ENCODE data around the gene MADD. TPM values are rescaled to one million over a fixed set of nuclear protein-coding genes. Genes with fewer than 3 reads are reported as not detected.

Gene MADD
- total RNA-seq, 1 donor from 2014 or later = 20.2 TPM

- DNase-seq (ENCODE audit: low read depth) = no peak
- Histone ChIP-seq H3K36me3 (ENCODE audit: control insufficient read depth, insufficient read depth, low read length) (peaks cover 1% of the 10 kb centered on the region), H3K4me3 (ENCODE audit: low read depth, low read length) (no peak overlapping the region), H3K27me3 (ENCODE audit: control insufficient read depth, insufficient read depth, low read length) (no peaks in the 10 kb centered on the region)
- no peak for TF ChIP-seq CTCF (IDR thresholded peaks at IDR 0.05; ENCODE audit: insufficient read depth, low read length, poor library complexity, severe bottlenecking)
Measured at GRCh38 chr11:47295385-47295784, 25.5 kb downstream of the MADD start.

GRCh38 chr11:47296045-47296444 is 26.1 kb downstream of the MADD start:
- no peak overlapping the region for H3K4me3 ChIP-seq (ENCODE audit: low read depth, low read length)
- TF ChIP-seq CTCF (IDR thresholded peaks at IDR 0.05; ENCODE audit: insufficient read depth, low read length, poor library complexity, severe bottlenecking) = no peak
- DNase-seq (ENCODE audit: low read depth) = no peak
- H3K36me3 ChIP-seq (ENCODE audit: control insufficient read depth, insufficient read depth, low read length) = peaks cover 1% of the 10 kb centered on the region
- H3K27me3 ChIP-seq (ENCODE audit: control insufficient read depth, insufficient read depth, low read length) = no peaks in the 10 kb centered on the region

- Histone ChIP-seq H3K27me3 (ENCODE audit: control insufficient read depth, insufficient read depth, low read length) (no peaks in the 10 kb centered on the region), H3K4me3 (ENCODE audit: low read depth, low read length) (no peak overlapping the region), H3K36me3 (ENCODE audit: control insufficient read depth, insufficient read depth, low read length) (no peaks in the 10 kb centered on the region)
- no peak for TF ChIP-seq CTCF (IDR thresholded peaks at IDR 0.05; ENCODE audit: insufficient read depth, low read length, poor library complexity, severe bottlenecking)
- DNase-seq (ENCODE audit: low read depth) = no peak
Measured at GRCh38 chr11:47299078-47299477, 29.1 kb downstream of the MADD start.

- Histone ChIP-seq H3K36me3 (ENCODE audit: control insufficient read depth, insufficient read depth, low read length) (no peaks in the 10 kb centered on the region), H3K4me3 (ENCODE audit: low read depth, low read length) (no peak overlapping the region), H3K27me3 (ENCODE audit: control insufficient read depth, insufficient read depth, low read length) (no peaks in the 10 kb centered on the region)
- DNase-seq (ENCODE audit: low read depth) = no peak
- no peak for TF ChIP-seq CTCF (IDR thresholded peaks at IDR 0.05; ENCODE audit: insufficient read depth, low read length, poor library complexity, severe bottlenecking)
Measured at GRCh38 chr11:47302853-47303252, 32.9 kb downstream of the MADD start.

GRCh38 chr11:47305734-47306483 is 36.0 kb downstream of the MADD start:
- no peak for TF ChIP-seq CTCF (IDR thresholded peaks at IDR 0.05; ENCODE audit: insufficient read depth, low read length, poor library complexity, severe bottlenecking)
- no peaks in the 10 kb centered on the region for H3K36me3 ChIP-seq (ENCODE audit: control insufficient read depth, insufficient read depth, low read length)
- H3K27me3 ChIP-seq (ENCODE audit: control insufficient read depth, insufficient read depth, low read length) = no peaks in the 10 kb centered on the region
- no peak overlapping the region for H3K4me3 ChIP-seq (ENCODE audit: low read depth, low read length)
- peak; percentile 4 for DNase-seq (ENCODE audit: low read depth)

GRCh38 chr11:47306484-47306844 is 36.5 kb downstream of the MADD start:
- Histone ChIP-seq H3K4me3 (ENCODE audit: low read depth, low read length) (no peak overlapping the region), H3K27me3 (ENCODE audit: control insufficient read depth, insufficient read depth, low read length) (no peaks in the 10 kb centered on the region), H3K36me3 (ENCODE audit: control insufficient read depth, insufficient read depth, low read length) (no peaks in the 10 kb centered on the region)
- DNase-seq (ENCODE audit: low read depth) = no peak
- TF ChIP-seq CTCF (IDR thresholded peaks at IDR 0.05; ENCODE audit: insufficient read depth, low read length, poor library complexity, severe bottlenecking) = no peak

Data from kidney epithelial cell (primary cell).